ENCODE measurements around the gene COLGALT1. TPM values are rescaled to one million over a fixed set of nuclear protein-coding genes. Genes with fewer than 3 reads are reported as not detected.
"Not testable (repeated sequence)": the region's sequence is repeated elsewhere in the genome, so short reads cannot be mapped to it uniquely, and the experiment has no call there.

COLGALT1 gene
- total RNA-seq, 1 donor from 2014 or later = 61.4 TPM

GRCh38 chr19:17532557-17532956, 22.9 kb upstream of the COLGALT1 start:
- no peak for DNase-seq (ENCODE audit: low spot score)

GRCh38 chr19:17534767-17535166, 20.7 kb upstream of the COLGALT1 start:
- DNase-seq (ENCODE audit: low spot score) = no peak

- DNase-seq (ENCODE audit: low spot score) = no peak
Observed at GRCh38 chr19:17536955-17537354, 18.5 kb upstream of the COLGALT1 start.

- DNase-seq (ENCODE audit: low spot score) = no peak
Observed at GRCh38 chr19:17538684-17539237, 16.7 kb upstream of the COLGALT1 start.

GRCh38 chr19:17539238-17540117, 16.0 kb upstream of the COLGALT1 start:
- peak; percentile 86 for DNase-seq (ENCODE audit: low spot score)

- DNase-seq (ENCODE audit: low spot score) = no peak
Observed at GRCh38 chr19:17540174-17540573, 15.3 kb upstream of the COLGALT1 start.

- DNase-seq (ENCODE audit: low spot score) = no peak
Observed at GRCh38 chr19:17541184-17541759, 14.2 kb upstream of the COLGALT1 start.

- no peak for DNase-seq (ENCODE audit: low spot score)
Observed at GRCh38 chr19:17542042-17542441, 13.4 kb upstream of the COLGALT1 start.

GRCh38 chr19:17542793-17543582, 12.5 kb upstream of the COLGALT1 start:
- no peak for DNase-seq (ENCODE audit: low spot score)

- DNase-seq (ENCODE audit: low spot score) = no peak
Observed at GRCh38 chr19:17543986-17544385, 11.5 kb upstream of the COLGALT1 start.

GRCh38 chr19:17544418-17544817, 11.0 kb upstream of the COLGALT1 start:
- DNase-seq (ENCODE audit: low spot score) = no peak

GRCh38 chr19:17548145-17548544, 7.3 kb upstream of the COLGALT1 start:
- DNase-seq (ENCODE audit: low spot score) = no peak

- no peak for DNase-seq (ENCODE audit: low spot score)
Observed at GRCh38 chr19:17549085-17549740, 6.2 kb upstream of the COLGALT1 start.

GRCh38 chr19:17550076-17550667, 5.3 kb upstream of the COLGALT1 start:
- DNase-seq (ENCODE audit: low spot score) = no peak

GRCh38 chr19:17552735-17553134, 2.7 kb upstream of the COLGALT1 start:
- not testable (repeated sequence) for DNase-seq (ENCODE audit: low spot score)

- peak; percentile 76 for DNase-seq (ENCODE audit: low spot score)
Observed at GRCh38 chr19:17553256-17553655, 2.2 kb upstream of the COLGALT1 start.

- DNase-seq (ENCODE audit: low spot score) = no peak
Observed at GRCh38 chr19:17554968-17555479, 425 bp upstream of the COLGALT1 start.

- peak; percentile 82 for DNase-seq (ENCODE audit: low spot score)
Observed at GRCh38 chr19:17555929-17556813, 722 bp downstream of the COLGALT1 start.

- no peak for DNase-seq (ENCODE audit: low spot score)
Observed at GRCh38 chr19:17556995-17557394, 1.5 kb downstream of the COLGALT1 start.

GRCh38 chr19:17557466-17557865, 2.0 kb downstream of the COLGALT1 start:
- DNase-seq (ENCODE audit: low spot score) = no peak

Measured in umbilical cord (tissue), 2 donors.